ENCODE results near the gene PTPRU. TPM values are rescaled to one million over a fixed set of nuclear protein-coding genes. Genes with fewer than 3 reads are reported as not detected.

PTPRU gene
- total RNA-seq, result 25.8 and 30.9 TPM in 2 replicates

DNA sequence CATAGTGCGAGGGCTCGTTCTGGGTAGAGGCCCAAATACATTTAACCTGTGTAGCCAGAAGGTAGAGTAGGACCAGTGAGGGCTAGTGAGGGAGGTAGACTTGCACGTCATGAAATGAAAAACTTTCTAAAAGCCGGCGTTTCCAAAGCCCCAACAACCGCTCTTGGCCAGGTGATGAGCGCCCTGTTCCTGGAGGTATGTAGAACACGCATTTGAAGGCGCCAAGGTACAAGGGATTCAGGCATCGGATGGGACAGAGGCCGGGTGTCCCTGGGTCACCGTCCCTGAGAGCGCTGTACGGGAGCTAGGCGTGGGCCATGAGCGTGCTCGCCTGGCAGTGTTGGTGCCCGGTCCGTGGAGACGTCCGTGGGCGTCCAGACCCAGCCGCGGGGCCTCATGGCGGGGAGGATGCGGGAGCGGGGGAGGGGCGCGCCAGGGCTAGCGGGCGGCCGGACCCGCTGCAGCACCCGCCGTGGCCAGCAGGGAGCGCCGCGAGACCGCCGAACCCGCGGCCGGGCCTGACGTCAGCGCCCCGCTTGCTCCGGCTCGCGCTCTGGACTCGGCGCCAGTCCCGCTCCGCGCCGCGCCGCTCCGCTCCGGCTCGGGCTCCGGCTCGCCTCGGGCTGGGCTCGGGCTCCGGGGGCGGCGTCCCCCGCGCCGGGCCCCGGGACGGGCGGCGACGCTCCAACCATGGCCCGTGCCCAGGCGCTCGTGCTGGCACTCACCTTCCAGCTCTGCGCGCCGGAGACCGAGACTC lies at the start of gene PTPRU:
Gene PTPRU, plus strand, starts transcription at position 568 of the 757 bp plus-strand sequence. Its CDS starts 123 bp downstream, at position 691.

DNA sequence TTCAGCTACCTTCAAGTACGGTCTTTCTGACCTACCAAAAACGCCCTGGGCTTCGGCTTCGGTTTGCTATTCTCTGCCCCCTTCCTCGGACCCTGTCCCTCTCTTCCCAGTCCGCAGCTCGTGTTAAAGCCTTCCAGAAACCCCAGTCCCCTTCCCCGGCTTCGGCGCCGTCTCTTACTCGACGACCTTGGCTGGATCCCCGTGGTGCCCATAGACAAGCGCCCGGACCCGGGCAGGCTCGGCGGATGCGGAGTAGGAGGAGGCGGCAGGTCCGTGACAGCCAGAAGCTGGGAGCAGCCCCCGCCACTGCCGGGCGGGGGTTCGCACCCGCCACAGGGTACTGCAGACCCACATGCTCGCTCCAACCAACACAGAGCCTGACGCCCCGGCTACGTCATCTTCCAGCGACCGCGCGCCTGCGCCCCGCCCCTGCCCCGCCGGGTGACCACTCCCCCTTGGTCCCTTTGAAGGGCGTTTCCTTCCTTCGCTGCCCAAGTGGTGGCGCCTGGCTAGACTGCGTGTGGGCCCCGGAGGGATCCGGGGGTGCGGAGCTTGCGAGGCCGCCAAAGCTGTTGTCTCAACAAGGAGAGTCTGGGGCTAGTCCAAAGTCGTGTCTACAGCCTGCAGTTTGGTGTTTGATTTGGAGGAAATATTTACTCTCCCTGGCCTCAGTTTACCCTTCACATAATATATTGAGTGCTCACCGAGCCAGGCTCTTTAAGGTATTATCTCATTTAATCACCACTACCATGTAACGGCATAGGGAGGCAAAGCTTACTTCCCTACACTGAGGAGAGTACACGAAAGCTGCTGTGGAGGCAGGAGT lies 5.6 kb upstream of the PTPRU start, which contains the start of gene MECR:
Gene MECR, minus strand, starts transcription at position 382 of the 826 bp plus-strand sequence. Its CDS starts 28 bp downstream, at position 354.

Other genes starting within 250 kb of the PTPRU start
- gene TMEM200B, start 112.6 kb upstream of the PTPRU start, total RNA-seq, result 9.4 and 14.2 TPM in 2 replicates
- gene SRSF4, start 54.6 kb upstream of the PTPRU start, total RNA-seq, result 34.6 and 44.0 TPM in 2 replicates
- gene MECR, start 5.6 kb upstream of the PTPRU start, total RNA-seq, result 21.9 and 28.1 TPM in 2 replicates